HuH-7 (cell line): ENCODE measurements around the gene DCPS.
"Not testable (repeated sequence)": the region's sequence is repeated elsewhere in the genome, so short reads cannot be mapped to it uniquely, and the experiment has no call there.

Experiments
- DNase-seq: peaks from one replicate; pipeline ENCODE4 v3.0.0; 2011; ENCODE audit warnings: low spot score

The DCPS gene

DNA sequence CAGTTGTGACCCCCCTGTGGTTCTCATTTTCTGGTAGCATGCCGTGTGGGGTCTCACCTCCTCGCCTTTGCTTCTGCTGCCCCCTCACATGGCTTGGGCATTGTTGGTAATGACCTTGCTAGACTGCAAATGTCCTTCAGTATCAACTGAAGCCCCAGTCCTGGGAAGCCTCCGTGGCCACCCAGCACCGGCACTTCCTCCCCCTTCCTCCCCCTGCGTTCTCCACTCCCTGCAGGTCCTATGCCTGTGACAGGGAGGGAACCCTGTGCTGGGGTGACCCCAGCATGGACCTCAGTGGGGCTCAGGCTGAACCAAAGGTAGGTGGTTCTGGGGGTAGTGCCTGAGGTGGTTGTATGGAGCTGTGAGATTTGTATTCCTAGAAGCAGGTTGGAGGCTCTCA is 57.5 kb downstream of the DCPS start:
- DNase-seq = no peak

DNA sequence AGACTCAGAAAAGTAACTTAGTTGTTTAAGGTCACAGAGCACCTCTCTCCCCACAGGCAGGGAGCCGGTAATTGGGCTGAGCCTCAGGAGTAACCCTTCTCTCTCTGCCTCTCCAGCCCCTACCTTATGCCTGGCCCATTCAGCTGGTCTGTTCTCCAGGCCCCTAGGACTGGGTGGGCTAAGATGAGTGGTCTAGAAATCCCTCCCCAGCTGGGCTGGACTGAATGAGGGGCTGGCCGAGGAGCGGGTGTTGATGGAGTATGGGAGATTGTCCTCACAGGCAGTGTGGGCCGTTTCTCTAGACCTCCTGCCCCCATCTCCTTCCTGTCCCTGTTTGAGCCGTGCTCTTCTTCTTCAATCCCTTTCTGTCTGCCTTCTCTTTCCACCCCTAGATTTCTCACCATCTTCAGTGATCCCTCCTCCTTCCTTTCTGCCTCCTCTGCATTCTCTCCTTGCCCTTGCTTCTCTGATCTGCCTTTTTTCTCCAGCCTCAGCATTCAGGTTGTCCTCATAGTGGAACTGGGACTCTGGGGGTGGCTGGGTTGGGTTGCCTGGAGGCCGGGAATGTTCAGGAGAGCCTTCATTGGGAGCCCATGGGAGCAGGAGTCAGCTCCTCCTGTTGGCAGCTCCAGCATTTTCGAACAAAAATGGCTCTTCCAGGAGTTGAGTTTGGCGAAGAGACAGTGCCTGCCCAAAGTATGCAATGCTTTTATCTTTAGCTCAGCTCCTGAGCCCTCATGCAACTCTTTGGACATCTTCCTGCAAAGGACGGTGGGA is 59.2 kb downstream of the DCPS start:
- no peak for DNase-seq

DNA sequence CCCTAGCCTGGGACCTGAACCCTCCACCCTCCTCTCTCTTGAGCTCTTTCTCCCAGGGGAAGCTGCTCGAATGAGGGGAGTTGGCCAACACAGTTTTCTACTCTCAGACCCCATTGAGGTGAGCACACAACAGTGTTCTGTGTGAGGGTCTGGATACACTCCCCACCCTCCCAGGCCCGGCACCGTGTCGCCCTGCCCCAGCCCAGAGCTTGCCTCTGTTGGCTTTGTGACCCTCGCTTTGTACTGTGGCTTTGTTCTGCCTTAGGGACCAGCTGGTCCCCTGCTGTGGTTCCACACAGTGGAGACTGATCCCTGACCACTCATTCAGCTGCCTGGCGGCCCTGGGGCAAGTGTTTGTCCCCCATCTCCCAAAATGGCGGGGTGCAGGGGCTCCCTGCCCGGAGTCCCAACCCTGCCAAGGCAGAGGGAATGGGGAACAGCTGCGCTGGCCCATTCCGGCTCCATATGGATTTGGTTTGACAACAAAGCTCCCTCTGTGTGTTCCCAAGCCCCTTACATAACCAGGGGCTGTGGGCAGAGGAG is 59.9 kb downstream of the DCPS start:
- DNase-seq = no peak

DNA sequence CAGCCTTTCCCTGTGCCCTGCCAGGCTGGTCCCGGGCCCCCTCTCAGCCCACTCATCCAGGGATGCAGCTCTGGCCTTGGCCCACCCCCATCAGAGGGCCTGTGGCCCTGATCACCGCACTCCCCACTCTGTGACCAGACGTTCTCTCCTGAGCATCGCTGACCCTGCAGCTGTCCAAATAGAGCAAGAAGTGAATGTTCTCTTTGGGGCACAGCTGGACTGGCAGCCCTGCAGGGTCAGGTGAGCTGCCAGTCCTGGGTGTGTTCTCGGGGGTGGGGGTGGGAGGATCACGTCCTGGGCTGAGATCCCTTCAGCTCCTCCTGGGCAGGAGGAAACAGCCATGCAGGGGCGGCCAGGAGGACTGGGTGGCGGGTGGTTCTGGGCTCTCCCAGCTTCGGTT is 60.9 kb downstream of the DCPS start:
- DNase-seq = not testable (repeated sequence)

DNA sequence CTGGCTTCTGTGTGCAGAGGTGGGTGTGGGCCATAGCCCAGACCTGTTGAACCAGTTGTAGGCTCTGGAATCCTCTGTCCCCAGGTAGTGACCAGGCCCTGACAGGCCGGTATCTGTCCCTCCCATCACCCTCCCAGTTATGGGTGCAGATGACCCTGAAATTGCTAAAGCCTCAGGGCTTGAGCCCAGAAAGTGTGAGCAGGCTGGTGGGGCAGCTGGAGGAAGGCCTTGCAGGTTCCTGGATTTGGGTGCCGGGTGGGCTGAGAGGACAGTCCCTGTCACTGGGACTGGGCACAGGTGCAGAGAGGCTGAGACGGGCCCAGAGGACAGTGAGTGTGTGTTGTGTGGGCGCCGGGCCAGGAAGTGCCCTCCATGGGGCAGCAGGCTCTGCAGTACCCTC is 61.6 kb downstream of the DCPS start:
- not testable (repeated sequence) for DNase-seq

DNA sequence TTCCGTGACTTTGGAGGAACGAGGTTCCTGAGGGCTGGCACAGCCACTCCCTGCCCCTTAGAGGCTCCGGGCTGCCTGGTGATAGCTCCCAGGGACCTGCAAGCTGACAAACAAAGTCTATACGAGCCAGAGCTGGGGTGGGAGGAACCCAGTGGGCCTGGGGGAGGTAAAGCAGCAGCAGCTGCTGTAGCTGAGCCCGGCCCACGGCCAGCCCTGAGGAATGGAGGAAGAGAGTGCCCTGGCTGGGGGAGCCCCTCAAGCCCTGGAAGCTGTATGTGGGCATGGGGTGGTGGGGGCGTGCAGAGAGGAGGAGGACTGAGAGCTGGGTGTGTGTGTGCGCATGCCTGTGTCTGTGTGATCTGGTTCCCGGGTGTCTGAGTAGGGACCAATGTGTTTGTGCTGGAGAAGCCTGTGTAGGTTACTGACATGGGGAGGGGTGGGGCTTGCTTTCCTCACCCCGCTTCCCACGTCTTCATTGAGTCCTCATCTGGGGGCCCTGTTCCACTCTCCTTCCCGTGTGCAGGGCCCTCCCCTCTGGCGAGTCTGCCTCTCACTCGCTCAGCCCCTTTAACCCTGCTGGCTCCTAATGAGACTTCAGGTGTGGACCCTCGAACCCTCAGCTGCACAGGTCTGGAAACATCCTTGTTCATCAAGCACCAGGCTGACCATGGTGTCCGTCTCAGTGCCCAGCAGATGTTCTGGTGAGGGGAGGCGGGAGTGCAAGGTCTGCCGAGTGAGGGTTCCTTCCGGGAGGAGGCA is 62.4 kb downstream of the DCPS start:
- DNase-seq = no peak

DNA sequence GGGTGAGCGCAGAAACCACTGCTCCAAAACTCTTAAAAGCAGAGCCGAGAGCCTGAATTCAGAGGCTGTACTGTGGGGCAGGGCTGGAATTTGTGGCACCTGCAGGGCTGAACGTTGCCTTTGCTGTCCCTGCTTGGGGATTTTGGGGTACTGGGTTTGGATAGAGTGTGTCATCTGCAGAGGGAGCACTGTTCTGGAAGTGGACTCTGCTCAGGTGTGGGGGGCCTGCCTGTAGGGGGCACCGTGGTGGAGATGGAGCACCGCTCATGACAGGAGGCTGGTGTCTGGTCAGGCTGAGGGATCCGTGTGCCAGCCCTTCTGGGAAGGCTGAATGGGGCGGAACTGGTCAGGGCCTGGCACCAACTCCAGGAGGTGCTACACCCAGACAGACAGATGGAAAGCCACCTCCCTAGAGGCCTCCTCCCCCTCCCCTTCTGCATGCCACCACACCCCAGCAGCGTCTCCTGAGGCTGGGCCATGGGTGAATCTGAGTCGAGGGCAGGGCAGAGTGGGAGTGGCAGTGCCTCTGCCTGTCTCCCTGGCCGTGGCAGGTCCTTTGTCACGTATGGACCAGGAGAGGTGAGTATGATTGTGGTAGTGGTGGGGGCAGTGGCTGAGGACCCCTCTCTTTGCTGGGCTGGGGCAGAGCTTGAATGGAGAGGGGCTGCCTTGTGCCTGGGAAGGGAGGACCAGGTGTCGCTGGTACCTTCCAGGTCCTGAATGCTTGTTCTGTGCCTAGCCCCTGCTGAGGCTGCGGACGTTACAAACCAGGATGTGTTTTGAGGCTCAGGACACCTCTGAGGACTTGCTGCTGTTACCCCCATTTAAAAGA is 63.2 kb downstream of the DCPS start:
- DNase-seq = not testable (repeated sequence)

DNA sequence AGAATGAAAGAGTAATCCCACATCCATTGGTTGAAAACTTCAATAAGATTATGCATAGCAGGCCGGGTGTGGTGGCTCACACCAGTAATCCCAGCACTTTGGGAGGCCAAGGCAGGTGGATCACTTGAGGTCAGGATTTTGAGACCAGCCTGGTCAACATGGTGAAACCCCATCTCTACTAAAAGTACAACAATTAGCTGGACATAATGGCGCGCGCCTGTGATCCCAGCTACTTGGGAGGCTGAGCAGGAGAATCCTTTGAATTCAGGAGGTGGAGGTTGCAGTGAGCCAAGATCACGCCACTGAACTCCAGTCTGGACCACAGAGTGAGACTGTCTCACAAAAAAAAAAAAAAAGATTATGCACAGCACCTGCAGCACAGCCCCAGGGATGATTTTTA is 63.9 kb downstream of the DCPS start:
- DNase-seq = not testable (repeated sequence)

DNA sequence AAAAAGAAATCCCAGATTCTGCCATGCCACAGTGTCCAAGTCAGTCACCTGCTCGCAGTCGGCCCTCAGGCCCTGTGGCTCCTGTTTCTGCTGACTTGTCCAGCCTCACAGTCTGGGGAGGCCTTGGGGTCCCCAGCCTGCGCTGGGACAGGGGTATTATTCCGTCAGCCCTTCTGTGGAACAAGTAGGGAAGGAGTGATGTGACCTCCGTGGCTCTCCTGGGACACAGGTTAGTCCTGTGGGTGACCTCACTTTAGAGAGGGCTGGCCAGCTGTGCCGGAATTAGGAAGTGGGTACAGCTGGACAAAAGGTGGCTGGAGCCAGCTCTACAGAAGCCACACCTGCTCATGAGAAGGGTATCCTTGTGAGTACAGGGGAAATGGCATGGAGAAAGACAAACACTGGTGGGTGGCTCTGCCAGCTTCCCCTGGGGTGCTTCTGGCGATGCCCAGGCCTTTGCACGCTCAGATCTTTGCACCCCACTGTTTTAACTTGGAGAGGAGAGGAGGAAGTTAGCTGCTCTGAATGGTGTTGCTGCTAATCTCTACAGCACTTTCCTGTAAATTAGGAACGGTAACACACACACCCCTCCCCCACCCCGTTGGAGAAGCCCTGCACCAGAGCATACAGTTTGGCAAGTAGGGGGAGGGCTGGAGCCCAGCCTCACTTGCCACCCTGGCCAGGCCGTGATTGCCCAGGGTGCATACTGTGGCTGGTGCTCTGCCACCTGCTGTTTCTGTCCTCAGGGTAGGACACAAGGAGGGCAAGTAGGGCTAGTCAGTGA is 64.7 kb downstream of the DCPS start:
- not testable (repeated sequence) for DNase-seq

DNA sequence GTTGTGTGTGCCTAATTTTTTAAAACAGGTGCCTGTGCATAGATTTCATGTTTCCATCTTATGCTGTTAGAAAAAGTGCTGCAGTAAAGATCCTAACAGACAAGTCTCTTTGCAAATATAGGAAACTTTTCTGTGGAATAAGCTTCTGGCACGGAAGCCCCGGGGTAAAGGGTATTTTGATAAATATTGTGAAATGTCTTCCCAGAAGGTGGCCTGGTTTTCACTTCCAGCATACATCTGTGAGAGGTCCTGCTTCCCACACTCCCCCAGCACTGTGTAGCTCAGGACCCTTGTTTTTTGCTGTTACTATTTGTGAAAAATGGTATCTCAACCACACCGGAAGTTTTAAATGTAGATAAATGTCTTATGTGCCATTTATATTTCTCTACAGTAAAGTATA is 66.2 kb downstream of the DCPS start:
- no peak for DNase-seq

DNA sequence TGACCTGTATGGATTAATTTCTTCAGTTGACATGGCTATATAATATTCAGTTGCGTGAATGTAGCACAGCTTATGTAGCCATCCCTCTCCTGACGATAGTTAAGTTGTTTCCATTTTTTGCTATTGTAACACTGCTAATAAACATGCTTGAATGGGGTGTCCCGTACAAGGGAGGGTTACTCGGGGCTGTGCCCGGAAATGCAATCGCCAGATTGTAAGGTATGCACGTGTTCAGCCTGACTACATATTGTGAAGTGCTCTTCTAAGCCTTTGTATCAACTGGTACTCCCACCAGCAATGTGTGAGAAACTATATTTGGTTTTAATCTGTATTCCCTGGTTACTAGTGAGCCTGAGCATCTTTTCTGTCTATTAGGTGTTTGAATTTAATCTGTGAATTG is 67.7 kb downstream of the DCPS start:
- no peak for DNase-seq

DNA sequence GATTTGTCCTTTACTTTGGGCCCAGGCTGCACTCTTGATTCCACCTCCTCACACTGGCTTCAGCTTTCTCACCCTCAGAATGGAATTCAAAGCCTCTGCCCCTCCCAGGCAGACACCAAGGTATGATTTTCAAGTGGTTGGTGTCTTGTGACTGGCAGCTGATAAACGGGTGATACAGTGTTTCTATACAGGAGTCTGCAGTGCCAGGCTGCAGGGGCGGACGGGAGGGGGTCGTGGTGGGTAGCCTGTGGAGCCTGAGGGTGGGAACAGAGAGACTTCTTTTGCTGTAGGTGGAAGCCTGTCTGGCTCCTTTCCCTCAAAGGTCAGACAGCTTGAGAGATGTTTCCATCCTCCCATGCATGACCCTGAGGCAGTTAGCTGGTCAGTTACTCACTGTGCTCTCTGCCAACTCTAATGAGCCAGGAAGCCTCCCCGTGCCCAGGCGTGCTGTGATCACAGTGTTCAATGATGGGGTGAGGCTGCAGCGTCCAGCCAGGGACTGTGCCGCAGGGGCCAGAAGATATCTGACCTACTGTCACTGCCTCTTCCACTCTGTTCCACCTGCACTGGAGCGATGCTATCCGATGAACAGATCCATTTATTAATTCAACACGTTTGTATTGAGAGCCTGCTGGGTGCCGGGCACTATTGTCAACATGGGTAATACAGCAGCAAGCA is 69.7 kb downstream of the DCPS start:
- not testable (repeated sequence) for DNase-seq

DNA sequence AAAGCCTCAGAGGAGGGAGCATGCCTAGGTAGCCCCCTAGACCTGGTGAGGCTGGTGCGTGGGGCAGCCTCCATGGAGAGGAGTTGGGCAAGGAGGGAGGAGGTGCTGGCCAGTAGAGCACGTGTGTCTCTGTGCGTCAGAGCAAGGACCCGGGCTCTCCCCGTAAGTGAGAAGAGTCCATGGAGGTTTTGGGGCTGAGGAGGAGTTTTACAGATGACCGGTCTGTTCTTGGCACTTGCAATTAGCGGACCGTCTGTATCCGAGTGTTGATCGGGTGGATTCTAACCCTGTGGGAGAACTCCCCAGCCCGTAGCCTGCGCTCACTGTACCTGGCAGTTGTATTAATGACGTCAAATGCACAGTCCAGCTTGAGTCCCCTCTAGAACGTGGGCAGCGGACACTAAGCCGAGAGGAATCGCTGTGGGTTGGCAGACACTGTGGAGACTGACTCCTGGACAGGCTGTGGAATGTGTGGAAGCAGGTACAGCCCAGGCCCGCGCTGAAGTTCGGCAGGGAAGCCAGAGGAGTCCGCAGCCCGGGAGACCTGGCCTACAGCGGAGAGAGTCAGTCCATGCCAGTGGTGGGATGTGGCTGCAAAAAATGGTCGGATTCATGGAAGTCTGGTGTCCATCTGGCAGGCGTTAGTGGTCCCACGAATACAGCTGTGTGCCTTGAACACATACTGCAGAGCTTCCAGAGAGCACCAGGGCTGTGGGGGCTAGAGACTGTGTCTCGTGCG is 70.9 kb downstream of the DCPS start:
- not testable (repeated sequence) for DNase-seq

DNA sequence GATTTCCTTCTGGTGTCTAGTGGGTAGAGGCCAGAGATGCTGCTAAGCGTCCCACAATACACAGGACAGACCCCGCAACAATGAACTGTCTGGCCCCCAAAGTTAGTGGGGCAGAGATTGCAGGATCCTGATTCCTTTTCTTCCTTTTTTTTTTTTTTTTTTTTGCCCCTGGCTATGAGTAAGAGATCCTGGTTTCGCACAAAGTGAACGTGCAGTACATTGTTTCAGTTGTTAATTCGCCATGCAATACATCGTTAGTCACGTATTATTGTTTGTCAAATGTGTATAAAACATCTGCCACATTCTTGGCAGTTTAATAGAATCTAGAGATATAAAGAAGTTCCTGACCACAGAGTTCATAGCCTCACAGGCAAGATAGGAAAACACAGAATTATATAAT is 71.9 kb downstream of the DCPS start:
- DNase-seq = no peak

DNA sequence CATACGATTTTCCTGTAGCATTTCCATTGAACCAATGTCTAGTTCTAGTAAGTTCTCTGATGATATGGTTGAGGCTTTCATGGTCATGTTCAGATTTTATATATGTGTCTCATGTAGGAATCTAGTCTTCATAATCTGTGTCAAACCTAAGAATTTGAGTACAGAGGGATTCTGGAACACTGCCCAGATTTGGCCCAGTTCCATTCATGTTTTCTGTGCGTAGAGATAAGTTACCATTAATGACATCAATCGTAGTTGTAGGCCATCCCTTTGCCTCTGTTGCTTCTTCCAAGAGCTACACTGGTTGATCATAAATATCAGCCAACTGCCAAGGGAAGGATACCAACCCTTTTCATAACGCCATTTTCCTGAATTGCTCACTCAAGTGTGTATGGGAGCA is 74.9 kb downstream of the DCPS start:
- DNase-seq = no peak

DNA sequence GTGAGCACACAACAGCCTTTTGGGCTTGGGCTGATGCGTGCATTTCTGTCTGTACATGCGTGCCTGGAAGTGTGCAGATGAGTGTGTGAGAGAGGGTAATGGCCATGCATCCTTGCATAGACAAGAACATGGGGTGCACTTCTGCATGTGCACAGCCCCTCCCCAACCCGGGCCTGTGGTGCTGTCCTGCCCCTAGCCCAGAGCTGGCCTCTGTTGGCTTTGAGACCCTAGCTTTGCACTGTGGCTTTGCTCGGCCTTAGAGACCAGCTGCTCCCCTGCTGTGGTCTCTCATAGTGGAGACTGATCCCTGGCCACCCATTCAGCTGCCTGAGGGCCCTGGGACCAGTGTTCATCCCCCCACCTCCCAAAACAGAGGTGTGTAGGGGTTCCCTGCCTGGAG is 77.0 kb downstream of the DCPS start:
- DNase-seq = no peak

DNA sequence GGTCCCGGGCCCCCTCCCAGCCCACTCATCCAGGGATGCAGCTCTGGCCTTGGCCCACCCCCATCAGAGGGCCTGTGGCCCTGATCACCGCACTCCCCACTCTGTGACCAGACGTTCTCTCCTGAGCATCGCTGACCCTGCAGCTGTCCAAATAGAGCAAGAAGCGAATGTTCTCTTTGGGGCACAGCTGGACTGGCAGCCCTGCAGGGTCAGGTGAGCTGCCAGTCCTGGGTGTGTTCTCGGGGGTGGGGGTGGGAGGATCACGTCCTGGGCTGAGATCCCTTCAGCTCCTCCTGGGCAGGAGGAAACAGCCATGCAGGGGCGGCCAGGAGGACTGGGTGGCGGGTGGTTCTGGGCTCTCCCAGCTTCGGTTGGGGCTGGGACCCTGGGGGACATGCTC is 78.1 kb downstream of the DCPS start:
- DNase-seq = not testable (repeated sequence)

DNA sequence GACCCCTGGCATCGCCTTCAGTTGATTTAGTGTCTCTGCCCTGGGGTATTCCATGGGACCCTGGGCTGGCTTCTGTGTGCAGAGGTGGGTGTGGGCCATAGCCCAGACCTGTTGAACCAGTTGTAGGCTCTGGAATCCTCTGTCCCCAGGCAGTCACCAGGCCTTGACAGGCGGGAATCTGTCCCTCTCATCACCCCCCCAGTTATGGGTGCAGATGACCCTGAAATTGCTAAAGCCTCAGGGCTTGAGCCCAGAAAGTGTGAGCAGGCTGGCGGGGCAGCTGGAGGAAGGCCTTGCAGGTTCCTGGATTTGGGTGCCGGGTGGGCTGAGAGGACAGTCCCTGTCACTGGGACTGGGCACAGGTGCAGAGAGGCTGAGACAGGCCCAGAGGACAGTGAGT is 78.8 kb downstream of the DCPS start:
- DNase-seq = not testable (repeated sequence)

DNA sequence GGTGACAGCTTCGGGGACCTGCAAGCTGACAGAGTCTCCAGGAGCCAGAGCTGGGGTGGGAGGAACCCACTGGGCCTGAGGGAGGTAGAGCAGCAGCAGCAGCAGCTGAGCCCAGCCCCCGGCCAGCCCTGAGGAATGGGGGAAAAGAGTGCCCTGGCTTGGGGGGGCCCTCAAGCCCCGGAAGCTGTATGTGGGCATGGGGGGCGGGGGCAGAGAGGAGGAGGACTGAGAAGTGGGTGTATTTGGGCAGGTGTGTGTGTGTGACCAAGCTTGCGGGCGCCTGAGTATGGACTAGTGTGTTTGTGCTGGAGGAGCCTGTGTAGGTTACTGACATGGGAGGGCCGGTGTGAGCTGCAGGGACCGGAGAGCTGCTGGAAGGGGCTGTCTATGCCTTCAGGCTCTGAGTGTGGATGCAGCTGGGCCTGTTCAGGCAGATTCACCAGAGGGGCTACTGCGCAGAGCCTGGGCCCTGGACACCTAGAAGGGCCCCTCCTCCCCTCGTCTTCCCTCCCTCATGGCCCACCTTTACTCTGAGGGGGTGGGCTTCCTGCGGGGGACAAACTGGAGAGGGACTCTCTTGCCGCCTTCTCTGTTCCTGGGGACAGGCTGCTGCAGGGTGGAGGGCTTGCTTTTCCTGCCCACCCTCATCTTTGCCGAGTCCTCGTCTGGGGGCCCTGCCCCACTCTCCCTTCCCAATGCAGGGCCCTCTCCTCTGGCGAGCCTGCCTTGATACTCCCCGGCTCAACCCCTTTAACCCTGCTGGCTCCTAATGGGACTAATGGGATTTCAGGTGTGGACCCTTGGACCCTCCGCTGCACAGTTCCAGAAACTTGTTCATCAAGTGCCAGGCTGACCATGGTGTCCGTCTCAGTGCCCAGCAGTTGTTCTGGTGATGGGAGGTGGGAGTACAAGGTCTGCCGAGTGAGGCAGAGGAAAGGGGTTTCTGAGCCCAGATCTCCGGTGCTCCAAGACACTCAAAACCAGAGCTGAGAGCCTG is 79.8 kb downstream of the DCPS start:
- no peak for DNase-seq
